Panc1 (cell line): ENCODE measurements around the gene KAZALD1. TPM values are rescaled to one million over a fixed set of nuclear protein-coding genes. Genes with fewer than 3 reads are reported as not detected.

Experiments used
- ATAC-seq: fragments of 200-7000 bp; cut with Tn5 transposase; 2 replicates; pipeline ENCODE4 v1.9.1; 2020; ENCODE audit warnings: mild to moderate bottlenecking, moderate library complexity
- BruUV-seq: library from RNA; stranded (reverse); fragments of 400-500 nt; replicated peaks from 2 replicates; lab custom pipeline; 2021; lab: Mats Ljungman, UMichigan
- CTCF ChIA-PET: fragments of 300-600 bp; sonication (Branson Sonifier 250); formaldehyde crosslinking; loops from one replicate; lab custom pipeline; 2022; ENCODE audit warnings: antibody characterized with exemption; lab: Charles Lee
- POLR2A ChIA-PET: fragments of 300-600 bp; sonication (Branson Sonifier 250); formaldehyde crosslinking; loops from one replicate; lab custom pipeline; 2022; ENCODE audit warnings: antibody characterized with exemption; lab: Charles Lee
- DNase-seq: peaks from one replicate; pipeline ENCODE4 v3.0.0-alpha.2; 2010; ENCODE audit warnings: low read depth, low spot score
- H3K27ac ChIP-seq: 2 replicates; pipeline ENCODE4 v1.5.1; 2011; ENCODE audit warnings: mild to moderate bottlenecking, low read length, inconsistent platforms
- H3K27me3 ChIP-seq: fragments of 200-500 bp; sonication (Bioruptor generic); 2 replicates; pipeline ENCODE4 v1.6.0; 2014; ENCODE audit warnings: low read length, inconsistent platforms; ENCODE audit not compliant: control insufficient read depth, insufficient read depth
- H3K36me3 ChIP-seq: fragments of 200-500 bp; sonication (Bioruptor generic); 2 replicates; pipeline ENCODE4 v1.5.1; 2014; ENCODE audit warnings: inconsistent platforms, mild to moderate bottlenecking, low read length, moderate library complexity; ENCODE audit not compliant: control insufficient read depth, insufficient read depth
- H3K4me1 ChIP-seq: 2 replicates; pipeline ENCODE4 v1.5.1; 2011; ENCODE audit warnings: inconsistent platforms, mild to moderate bottlenecking, low read length, moderate library complexity; ENCODE audit not compliant: control insufficient read depth, insufficient read depth
- H3K4me3 ChIP-seq, 2 experiments: 2 replicates each; pipeline ENCODE4 v1.5.1; 2011 to 2012; ENCODE audit warnings: low read depth in 2 of 2, low read length in 2 of 2, mild to moderate bottlenecking in 2 of 2, inconsistent platforms in 1 of 2, moderate library complexity in 1 of 2
- H3K9me3 ChIP-seq: fragments of 200-500 bp; sonication (Bioruptor generic); 2 replicates; pipeline ENCODE4 v1.5.1; 2014; ENCODE audit warnings: low read depth, mild to moderate bottlenecking, inconsistent platforms, low read length, moderate library complexity; ENCODE audit not compliant: control insufficient read depth, insufficient read depth
- CTCF ChIP-seq: fragments of 450-650 bp; IDR thresholded peaks from 2 replicates; pipeline ENCODE4 v1.5.1; 2017; ENCODE audit warnings: mild to moderate bottlenecking
- POLR2AphosphoS5 ChIP-seq: IDR thresholded peaks from 2 replicates; pipeline ENCODE4 v1.6.1; 2012; ENCODE audit warnings: mild to moderate bottlenecking, low read depth, low read length, moderate library complexity
- REST ChIP-seq, 2 experiments: IDR thresholded peaks; 2 replicates each; pipeline ENCODE4 v1.6.1; 2011 to 2012; ENCODE audit warnings: low read depth in 2 of 2, control low read depth in 1 of 2, low read length in 1 of 2, mild to moderate bottlenecking in 1 of 2, moderate library complexity in 1 of 2; ENCODE audit not compliant: insufficient read depth in 1 of 2
- SIN3A ChIP-seq: IDR thresholded peaks from 2 replicates; pipeline ENCODE4 v1.6.1; 2012; ENCODE audit warnings: low read depth, mild to moderate bottlenecking, low read length, moderate library complexity, borderline replicate concordance; ENCODE audit not compliant: insufficient read depth
- TCF7L2 ChIP-seq: IDR thresholded peaks from 2 replicates; pipeline ENCODE4 v1.6.1; 2011; ENCODE audit warnings: mild to moderate bottlenecking, low read depth, low read length, inconsistent platforms
- in situ Hi-C: cut with HindIII; loops from 2 replicates; pipeline ENCODE4 v1.10.0; 2016; ENCODE audit warnings: low sequenced_read_pairs, low pct_unique_long_range_greater_than_20kb
- intact Hi-C: fragments of 100-400 bp; cut with micrococcal nuclease; formaldehyde crosslinking; loops from one replicate; pipeline ENCODE4 v1.10.0; 2022; ENCODE audit not compliant: unreplicated experiment
- total RNA-seq: library from RNA; stranded (reverse); gene quantifications from one replicate; pipeline ENCODE4 v1.2.1, GENCODE V29; 2021; ENCODE audit not compliant: unreplicated experiment

KAZALD1 gene
- total RNA-seq, 1 experiment from 2014 or later, result 21.2 TPM

GRCh38 chr10:101047268-101047667 is 14.5 kb upstream of the KAZALD1 start:
- TF ChIP-seq SIN3A (no peak), POLR2AphosphoS5 (no peak), CTCF (no peak), TCF7L2 (no peak), REST (IDR thresholded peaks at IDR 0.05; ENCODE audit: insufficient read depth in 1 of 2, low read depth in 2 of 2, low read length in 1 of 2) (no peak)
- no TSS peak for BruUV-seq
- intact Hi-C loops, result loop anchor here (10.0 kb wide), 1 partner anchor 98 kb away; no protein-coding TSS in a partner anchor
- H3K4me3 ChIP-seq, result no peak overlapping the region
- H3K36me3 ChIP-seq, result no peaks in the 10 kb centered on the region
- in situ Hi-C loops, result no loop called here
- ChIA-PET POLR2A (no interaction called here), CTCF (interaction anchor here (1.0 to 1.2 kb wide), 2 partner anchors 28 to 49 kb away, joined by 3 to 5 read pairs; no protein-coding TSS in a partner anchor)
- no peaks in the 10 kb centered on the region for H3K9me3 ChIP-seq
- no peak for DNase-seq
- H3K27ac ChIP-seq, result no peak overlapping the region
- H3K4me1 ChIP-seq, result peaks cover 34% of the 10 kb centered on the region
- H3K27me3 ChIP-seq, result no peaks in the 10 kb centered on the region
- ATAC-seq, result no peak

- intact Hi-C loops, result loop anchor here (10.0 kb wide), 1 partner anchor 97 kb away; no protein-coding TSS in a partner anchor
- ATAC-seq (no peak), DNase-seq (no peak)
- TF ChIP-seq CTCF (no peak), TCF7L2 (no peak), REST (IDR thresholded peaks at IDR 0.05; ENCODE audit: insufficient read depth in 1 of 2, low read depth in 2 of 2, low read length in 1 of 2) (no peak), SIN3A (no peak), POLR2AphosphoS5 (no peak)
- POLR2A ChIA-PET, result no interaction called here
- H3K4me3 ChIP-seq, result no peak overlapping the region
- no TSS peak for BruUV-seq
- peaks cover 32% of the 10 kb centered on the region for H3K4me1 ChIP-seq
- in situ Hi-C loops, result no loop called here
- CTCF ChIA-PET, result no interaction called here
- H3K27ac ChIP-seq, result no peak overlapping the region
- H3K27me3 ChIP-seq, result no peaks in the 10 kb centered on the region
- H3K9me3 ChIP-seq, result no peaks in the 10 kb centered on the region
- H3K36me3 ChIP-seq, result no peaks in the 10 kb centered on the region
These were observed 13.6 kb upstream of the KAZALD1 start for GRCh38 chr10:101047961-101048892.
